ENCODE data around the gene NECAB2. TPM values are rescaled to one million over a fixed set of nuclear protein-coding genes. Genes with fewer than 3 reads are reported as not detected.
A peak's percentile ranks its signal among the peaks of the same experiment; 100 is the strongest.

The NECAB2 gene
- total RNA-seq, 1 donor from 2014 or later: 0.32 TPM

GRCh38 chr16:83933885-83934683 lies 34.0 kb upstream of the NECAB2 start:
- peak overlapping the region; percentile 20 for H3K4me3 Mint-ChIP-seq (ENCODE audit: unreplicated experiment)
- no peak overlapping the region for H3K27ac Mint-ChIP-seq (ENCODE audit: unreplicated experiment)
- H3K4me1 ChIP-seq (ENCODE audit: insufficient read depth, low read length): peaks cover 7% of the 10 kb centered on the region
- no peaks in the 10 kb centered on the region for H3K36me3 ChIP-seq (ENCODE audit: insufficient read depth, low read length)
- peaks cover 2% of the 10 kb centered on the region for H3K27me3 ChIP-seq (ENCODE audit: insufficient read depth, low read length)
- no peaks in the 10 kb centered on the region for H4K20me1 ChIP-seq (ENCODE audit: insufficient read depth, low read length)
- peaks cover 5% of the 10 kb centered on the region for H3K9me3 Mint-ChIP-seq (ENCODE audit: unreplicated experiment)
- no peak for FAIRE-seq
- H3K27me3 Mint-ChIP-seq (ENCODE audit: low read depth, unreplicated experiment): peaks cover 14% of the 10 kb centered on the region
- DNase-seq (ENCODE audit: low read depth): peak; percentile 55
- no peak overlapping the region for H3K4me3 ChIP-seq (ENCODE audit: insufficient read depth, low read depth, low read length)
- no peaks in the 10 kb centered on the region for H3K79me2 ChIP-seq (ENCODE audit: insufficient read depth, low read length)
- H3K9me3 ChIP-seq (ENCODE audit: insufficient read depth, low read depth, low read length): no peaks in the 10 kb centered on the region
- H3K36me3 Mint-ChIP-seq (ENCODE audit: low read depth, unreplicated experiment): peaks cover 8% of the 10 kb centered on the region
- peaks cover 12% of the 10 kb centered on the region for H3K4me1 Mint-ChIP-seq (ENCODE audit: low read depth, unreplicated experiment)
- H2AFZ ChIP-seq (ENCODE audit: low read depth, low read length): no peak overlapping the region
- no peak overlapping the region for H3K9ac ChIP-seq (ENCODE audit: low read length)
- peak overlapping the region; percentile 37 for H3K4me2 ChIP-seq (ENCODE audit: low read length)
- H3K27ac ChIP-seq (ENCODE audit: low read depth, low read length): no peak overlapping the region
- TF ChIP-seq EZH2 (IDR thresholded peaks at IDR 0.05; ENCODE audit: insufficient read depth, low read length) (no peak), CTCF (IDR thresholded peaks at IDR 0.05; ENCODE audit: insufficient read depth, low read depth, low read length) (no peak)

GRCh38 chr16:83934684-83934977 lies 33.4 kb upstream of the NECAB2 start:
- peaks cover 2% of the 10 kb centered on the region for H3K27me3 ChIP-seq (ENCODE audit: insufficient read depth, low read length)
- H3K9me3 ChIP-seq (ENCODE audit: insufficient read depth, low read depth, low read length): no peaks in the 10 kb centered on the region
- H3K36me3 ChIP-seq (ENCODE audit: insufficient read depth, low read length): no peaks in the 10 kb centered on the region
- no peaks in the 10 kb centered on the region for H4K20me1 ChIP-seq (ENCODE audit: insufficient read depth, low read length)
- H3K4me1 ChIP-seq (ENCODE audit: insufficient read depth, low read length): peaks cover 7% of the 10 kb centered on the region
- TF ChIP-seq CTCF (IDR thresholded peaks at IDR 0.05; ENCODE audit: insufficient read depth, low read depth, low read length) (no peak), EZH2 (IDR thresholded peaks at IDR 0.05; ENCODE audit: insufficient read depth, low read length) (no peak)
- no peak overlapping the region for H3K4me3 ChIP-seq (ENCODE audit: insufficient read depth, low read depth, low read length)
- FAIRE-seq (no peak), DNase-seq (ENCODE audit: low read depth) (no peak)
- Mint-ChIP-seq H3K27me3 (ENCODE audit: low read depth, unreplicated experiment) (peaks cover 14% of the 10 kb centered on the region), H3K4me1 (ENCODE audit: low read depth, unreplicated experiment) (peaks cover 16% of the 10 kb centered on the region), H3K9me3 (ENCODE audit: unreplicated experiment) (peaks cover 5% of the 10 kb centered on the region), H3K36me3 (ENCODE audit: low read depth, unreplicated experiment) (peaks cover 8% of the 10 kb centered on the region), H3K4me3 (ENCODE audit: unreplicated experiment) (no peak overlapping the region), H3K27ac (ENCODE audit: unreplicated experiment) (no peak overlapping the region)
- no peak overlapping the region for H2AFZ ChIP-seq (ENCODE audit: low read depth, low read length)
- no peak overlapping the region for H3K4me2 ChIP-seq (ENCODE audit: low read length)
- no peak overlapping the region for H3K9ac ChIP-seq (ENCODE audit: low read length)
- H3K27ac ChIP-seq (ENCODE audit: low read depth, low read length): no peak overlapping the region
- H3K79me2 ChIP-seq (ENCODE audit: insufficient read depth, low read length): no peaks in the 10 kb centered on the region
